ENCODE data around the gene TENM3.

The TENM3 gene

DNA sequence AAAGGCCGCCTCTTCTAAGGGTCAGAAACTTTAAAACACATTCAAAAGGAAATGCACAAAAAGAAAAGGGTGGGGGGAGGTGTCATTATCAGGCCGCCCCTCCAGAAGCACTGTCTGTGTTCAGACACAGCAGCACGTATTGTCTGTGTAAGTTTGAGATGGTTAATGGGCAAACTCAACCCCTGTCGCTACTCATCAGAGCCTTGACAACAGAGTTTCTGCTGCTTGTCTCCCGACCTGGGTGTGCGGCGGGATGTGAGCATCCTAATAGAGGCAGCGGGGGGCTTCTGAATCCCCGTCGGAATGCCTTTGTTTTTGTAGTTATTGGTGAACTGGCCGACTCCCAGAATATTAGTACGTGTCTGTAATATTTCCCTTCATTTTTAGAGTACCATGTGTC, 515.1 kb downstream of the TENM3 start:
- no peak for DNase-seq

DNA sequence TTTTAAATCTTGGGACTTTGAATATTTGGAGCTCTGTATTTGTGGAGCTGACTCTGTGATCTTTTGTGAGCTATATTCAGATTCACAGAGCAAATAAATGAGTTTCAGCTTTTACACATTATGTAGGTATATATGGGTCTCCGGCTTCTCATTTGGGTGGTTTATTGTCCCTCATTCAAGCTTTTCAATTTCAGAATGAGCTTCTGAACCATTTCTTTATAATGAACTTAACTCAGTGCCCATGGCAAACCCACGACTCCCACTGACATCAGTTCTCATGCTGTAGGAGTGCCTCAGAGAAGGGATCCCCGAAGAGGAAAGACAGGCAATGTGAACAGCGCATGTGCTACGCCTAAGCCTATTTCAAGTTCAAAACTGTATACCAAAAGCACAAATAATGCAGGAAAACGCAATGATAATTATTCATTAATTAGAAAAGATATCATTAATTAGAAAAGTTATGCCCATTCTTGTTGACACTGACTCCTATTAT, 517.4 kb downstream of the TENM3 start:
- no peak for DNase-seq

DNA sequence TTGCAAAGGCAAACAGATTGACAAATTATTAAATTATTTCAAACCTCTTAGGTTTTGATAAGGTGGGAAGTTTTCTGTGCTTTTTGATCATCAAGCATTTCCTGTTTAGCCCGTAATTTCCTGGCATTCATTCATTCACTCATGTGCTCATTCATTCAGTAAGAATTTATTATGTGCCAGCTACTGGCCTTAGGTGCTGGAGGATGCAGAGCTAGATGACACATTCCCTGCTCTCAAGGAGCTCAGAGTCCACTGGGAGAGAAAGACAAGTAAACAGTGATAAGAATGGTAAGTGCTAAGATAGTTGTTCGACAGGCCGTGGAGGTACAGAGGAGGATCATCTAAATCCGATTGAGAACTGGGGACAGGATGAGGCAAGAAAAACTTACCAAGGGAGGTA, 520.9 kb downstream of the TENM3 start:
- no peak for DNase-seq

DNA sequence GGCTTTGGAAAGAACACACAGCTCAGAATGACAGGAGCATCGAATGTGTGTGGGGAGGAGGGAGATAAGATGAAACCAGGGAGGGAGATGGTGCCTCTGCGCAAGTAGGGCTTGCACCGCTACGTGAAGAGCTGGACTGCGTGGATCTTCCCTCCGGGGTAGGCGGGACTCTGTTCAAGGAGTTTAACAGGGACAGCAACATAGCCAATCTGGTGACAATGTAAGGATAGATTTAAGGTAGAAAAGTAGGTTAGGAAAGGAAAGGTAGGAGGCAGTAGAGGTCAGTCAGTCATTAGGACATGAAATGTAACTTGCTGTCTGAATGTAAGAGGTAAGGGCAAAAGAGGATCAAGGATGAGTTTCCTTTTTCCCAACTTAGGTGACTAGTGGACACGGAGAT, 521.4 kb downstream of the TENM3 start:
- DNase-seq: no peak

DNA sequence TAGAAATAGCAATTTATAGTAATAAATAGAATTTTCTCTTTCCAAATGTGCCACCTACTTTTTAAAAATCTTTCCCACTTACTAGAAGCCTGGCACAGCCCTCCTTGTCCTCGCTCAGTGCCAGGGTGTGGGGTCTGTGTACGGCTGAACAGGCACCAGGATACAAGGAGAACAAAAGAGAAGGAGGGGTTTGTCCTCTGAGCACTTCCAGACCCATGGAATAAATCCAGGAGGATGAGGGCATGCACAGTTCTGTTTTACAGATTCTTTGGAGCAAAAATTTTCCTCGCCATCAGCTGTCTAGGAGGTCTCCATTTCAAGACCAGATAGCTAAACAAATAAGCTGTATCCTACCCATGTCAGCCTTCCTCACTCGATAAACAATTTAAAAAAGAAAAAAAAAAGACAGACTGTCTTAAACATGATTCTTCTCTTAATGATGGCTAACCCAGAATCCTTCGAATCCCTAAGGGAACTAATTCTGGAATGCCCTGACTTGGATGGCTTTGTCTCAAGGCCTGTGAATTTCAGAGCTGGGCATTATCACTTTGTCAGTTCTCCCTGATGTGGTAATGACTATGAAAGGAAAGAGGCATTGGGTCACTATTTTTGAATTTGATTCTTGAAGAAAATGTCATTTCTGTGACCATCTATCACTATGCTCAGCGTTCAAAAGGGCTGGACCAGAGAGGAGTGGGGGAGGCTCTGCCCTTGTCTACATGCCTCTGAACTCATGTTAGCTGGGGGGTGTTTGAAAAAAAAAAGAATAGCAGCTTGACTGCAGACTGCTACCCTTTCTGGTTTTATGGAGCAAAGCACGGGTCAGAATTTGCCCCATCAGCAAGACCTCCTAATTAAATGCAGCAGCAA, 523.0 kb downstream of the TENM3 start:
- no peak for DNase-seq

DNA sequence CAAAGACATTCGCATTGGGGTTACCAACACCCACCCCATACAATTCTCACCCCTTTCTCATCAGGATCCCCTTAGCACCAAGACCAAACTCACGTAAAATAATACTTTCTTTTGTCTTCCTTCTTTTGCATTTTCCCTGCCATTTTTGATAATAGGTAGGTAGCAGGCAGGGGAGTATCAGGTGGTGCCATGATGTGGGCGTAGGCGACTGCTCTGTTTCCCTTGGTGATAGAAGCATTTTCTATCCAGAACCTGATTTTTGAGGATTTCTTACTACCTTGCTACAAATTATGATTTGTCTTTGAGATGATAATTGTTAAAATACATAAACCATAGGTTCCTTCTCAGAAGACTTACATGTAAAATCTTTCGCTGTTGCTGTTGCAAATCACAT, 523.7 kb downstream of the TENM3 start:
- DNase-seq: no peak

DNA sequence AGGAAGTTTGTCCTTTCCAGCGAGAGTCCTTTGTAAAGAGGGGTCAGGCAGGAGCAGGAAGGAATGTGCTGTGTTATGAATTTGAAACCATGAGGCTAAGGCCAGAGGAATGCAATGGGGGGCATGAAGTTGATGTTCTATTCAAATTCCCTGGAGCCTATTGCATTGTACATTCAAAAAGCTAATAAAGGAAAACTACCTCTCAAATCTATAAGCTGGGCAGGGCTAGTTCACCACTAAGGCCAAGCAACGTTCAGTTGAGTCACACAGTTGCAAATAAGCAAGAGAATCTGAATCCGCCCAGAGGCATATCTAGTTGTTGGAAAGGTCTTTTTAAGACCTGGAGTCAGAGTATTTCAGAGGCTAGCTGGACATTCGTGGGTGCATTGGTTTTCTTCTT, 525.6 kb downstream of the TENM3 start:
- no peak for DNase-seq

DNA sequence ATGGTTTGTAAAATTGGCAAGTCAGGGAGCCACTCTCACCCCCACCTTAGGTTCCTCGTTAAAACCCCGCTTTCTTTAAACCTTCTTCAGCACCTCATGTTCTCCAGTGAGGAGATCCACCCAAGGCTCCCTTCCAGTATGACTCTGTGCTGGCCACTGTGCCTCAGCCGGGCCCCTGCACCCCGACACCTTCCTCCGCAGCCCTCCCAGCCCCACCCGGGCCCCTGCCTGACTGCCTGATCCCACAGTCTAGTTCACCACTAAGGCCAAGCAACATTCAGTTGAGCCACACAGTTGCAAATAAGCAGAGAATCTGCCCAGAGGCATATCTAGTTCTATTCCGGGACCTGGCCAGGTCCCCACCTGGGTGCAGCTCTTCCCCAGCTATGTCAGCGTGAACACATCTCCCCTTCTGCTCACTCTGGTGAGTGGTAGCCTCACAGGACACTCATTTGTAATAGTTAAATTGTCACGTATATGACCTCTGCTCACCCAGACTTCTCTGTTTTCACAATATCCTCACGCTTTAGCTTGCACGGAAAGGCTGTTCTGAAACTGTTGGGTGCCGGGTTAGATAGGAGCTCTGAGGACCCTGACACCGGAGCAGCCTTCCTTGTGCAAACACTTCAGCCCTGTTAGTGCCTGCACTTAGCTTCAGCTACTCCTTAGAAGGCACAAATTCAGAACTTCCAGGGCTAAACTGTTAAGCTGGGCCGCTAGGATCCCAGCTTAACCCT, 527.2 kb downstream of the TENM3 start:
- no peak for DNase-seq

DNA sequence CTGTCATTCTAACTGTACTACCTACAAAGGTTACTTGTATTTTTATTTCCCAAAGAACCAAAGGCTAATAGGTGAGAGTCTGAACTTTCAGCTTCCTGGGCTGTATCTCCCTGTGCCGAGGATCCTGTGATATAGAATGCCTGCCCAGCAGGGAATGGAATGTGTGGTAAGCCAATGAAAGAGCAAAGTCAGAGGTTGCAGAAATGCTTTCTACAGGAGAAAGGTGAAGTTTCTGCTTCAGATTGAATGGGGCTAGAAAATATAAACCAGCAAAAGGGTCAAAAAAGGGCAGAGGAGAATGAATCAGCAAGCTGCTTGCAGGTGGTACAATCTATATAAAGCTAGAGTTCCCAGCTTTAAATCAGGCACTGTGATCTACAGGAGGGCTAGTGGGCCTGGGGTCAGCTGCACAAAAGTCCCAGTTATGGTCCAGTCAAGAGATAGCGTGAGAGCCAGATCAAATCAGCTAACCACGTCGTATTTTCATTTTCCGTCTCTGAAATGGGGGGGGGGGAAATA, 527.9 kb downstream of the TENM3 start:
- no peak for DNase-seq

DNA sequence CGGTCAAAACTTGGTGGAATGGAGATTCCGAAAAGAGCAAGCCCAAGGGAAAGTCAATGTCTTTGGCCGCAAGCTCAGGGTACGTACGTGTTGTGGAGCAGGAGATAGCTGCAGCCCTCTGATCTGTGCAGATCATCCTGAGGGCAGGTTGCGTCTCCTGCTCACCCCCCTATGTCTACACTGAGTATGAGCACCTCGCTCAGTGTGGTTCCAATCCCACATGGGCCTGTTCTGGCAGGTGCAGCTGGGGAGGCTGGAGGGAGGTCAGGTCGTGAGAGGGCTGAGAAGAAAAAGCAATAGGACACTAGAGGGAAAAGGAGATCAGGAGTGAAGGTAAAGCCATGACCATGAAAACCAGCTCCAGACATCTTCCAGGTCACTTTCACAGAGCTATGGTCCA, 531.9 kb downstream of the TENM3 start:
- no peak for DNase-seq

DNA sequence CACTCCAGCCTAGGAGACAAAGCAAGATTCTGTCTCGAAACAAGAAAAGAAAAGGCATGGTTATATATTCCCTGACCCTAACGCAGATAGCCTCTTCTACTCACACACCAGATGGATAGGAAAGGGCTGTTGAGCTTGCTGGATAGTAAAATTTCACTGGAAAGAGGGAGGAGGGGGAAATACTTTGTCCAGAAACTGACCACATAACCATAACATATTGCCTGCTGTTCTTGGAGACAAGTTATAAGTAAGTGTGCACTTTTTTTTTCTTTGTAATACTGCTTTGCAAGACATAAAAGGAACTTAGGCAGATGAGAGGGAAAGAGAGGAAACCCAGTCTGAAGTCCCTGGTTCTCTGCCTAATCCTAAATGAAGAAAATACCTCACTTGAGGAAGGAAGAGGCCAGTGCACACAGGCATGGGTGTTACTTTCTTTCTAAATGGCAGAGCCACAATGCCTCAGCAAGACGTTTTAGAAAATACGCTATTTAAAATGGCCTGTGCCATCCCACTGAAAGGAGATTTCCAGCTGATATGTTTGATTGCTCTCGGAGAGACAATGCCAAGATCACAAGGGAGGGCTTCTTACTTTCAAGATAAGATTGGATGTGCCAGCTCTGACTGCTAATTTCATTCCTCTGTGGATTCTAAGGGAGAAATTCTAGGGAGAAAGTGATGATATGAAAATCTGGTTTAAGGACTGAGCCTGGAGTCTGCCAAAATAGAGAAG, 533.3 kb downstream of the TENM3 start:
- DNase-seq: no peak

DNA sequence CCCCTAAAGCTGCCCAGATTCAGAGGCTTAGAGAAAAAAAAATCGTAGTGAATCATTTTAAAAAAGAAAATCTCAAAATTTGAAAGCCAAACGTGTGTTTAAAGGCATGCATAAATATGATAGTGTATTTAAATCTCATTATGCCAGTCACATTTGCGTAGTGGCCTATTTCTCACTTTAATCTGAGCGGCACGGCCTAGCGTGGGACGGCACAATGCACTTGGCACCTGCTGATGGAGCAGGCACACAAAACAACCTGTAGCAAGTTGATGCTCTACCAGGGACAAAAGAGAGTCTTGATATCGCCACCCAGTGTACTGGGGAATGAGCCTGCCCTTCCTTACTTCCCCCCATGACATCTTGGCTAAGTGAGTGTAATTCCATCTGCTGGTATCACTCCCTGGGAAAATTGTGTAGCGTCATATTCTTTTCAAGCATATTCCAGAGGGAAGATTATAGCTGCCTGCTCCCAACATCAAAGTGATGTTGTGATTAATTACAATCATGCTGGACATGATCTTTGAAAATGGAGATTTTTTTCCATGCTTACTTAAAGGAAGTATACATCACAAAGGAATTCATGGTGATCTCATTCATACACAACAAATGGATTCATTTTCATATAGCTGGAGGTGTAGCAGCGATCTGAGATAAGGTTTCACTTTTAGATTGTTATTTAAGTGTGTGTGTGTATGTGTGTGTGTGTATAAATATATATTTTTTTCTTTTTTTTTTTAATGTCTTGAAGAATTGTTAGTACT, 535.2 kb downstream of the TENM3 start:
- no peak for DNase-seq

DNA sequence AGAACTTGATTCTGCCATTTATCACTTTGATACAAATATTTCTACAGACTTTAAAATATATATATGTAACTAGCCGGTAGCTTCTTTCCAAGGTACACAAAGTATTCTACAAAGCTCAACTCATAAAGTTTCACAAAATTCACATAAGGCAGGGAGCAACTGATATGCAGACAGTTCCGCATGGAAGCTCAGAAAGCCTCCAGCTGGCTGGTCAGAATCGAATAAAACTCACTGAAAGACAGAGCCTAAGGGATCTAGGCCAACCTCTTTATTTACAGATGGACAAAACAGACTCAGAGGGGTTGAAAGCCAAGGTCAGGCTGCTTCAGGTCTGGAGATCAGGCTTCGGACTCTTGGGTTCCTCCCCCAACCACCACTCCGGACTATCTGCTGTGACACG, 543.8 kb downstream of the TENM3 start:
- DNase-seq: no peak

DNA sequence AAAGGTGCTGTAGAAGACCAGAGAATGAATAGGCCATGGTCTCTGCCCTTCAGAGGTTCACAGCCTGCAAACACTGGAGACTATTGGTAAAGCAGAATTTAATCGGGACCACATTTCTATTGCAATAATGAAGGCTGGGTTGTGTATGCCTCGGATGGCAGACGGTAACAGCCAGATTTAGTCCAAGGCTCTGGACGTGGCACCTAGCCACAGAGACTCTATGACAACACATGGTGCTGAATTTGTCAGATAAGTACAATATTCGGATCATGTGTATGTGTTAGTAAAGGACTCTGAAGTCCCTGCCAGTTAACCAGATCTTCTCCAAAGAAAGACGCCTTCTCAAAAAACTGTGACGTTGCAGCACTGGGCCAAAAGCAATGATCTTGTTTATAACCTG, 545.0 kb downstream of the TENM3 start:
- DNase-seq: no peak

DNA sequence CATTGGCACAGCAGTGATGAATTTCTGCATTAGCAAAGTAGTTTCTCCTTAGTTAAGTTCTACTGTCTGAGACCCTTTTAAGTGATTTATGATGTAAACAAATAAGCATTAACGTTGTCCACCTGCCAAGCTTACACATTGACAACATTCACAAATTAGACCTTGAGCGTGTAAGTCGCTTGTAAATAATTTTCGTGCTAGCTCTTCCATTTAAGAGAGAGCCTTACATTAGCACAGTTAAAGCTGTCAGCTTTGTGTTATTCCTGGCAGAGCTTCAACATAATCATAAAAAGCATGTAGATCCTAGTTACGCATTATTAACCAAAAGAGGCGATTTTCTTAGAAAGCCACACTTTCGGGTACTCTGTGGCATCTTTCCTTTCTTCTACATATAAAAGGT, 546.3 kb downstream of the TENM3 start:
- DNase-seq: no peak

DNA sequence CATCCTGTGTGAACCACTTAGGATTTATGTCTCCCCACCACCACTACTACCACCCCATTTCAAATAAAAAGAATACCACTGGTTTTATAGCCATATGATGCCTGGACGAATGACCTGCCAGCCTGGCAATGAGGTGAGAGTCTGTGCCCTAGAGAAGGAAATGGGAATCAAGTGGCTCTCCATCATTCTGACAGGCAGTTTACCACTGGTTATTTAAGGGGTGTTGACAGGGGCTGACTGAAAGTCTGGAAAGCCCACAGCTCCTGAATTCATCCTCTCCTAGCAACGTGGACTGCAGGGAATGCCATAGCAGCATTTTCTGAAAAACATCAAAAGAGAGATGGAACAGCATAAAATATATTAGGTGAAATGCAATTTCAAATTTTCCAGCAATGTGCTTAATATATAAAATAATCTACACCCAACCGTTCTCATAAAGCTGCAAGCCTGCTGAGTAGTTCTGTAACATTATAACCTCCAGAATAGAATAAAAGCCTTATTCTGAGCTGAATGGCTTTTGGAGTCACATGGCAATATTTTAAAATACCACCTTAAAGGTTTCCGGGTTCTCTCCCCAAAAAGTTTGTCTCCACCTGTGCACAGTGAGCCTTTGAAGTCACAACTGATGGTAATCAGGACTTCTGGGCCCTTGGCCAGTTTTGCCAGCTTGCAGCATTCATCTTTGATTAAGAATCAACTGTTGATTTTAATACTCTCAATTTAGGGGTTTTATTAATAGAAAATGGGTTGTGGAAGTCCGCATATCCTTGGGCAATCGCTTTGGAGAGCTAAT, 552.4 kb downstream of the TENM3 start:
- DNase-seq: no peak

DNA sequence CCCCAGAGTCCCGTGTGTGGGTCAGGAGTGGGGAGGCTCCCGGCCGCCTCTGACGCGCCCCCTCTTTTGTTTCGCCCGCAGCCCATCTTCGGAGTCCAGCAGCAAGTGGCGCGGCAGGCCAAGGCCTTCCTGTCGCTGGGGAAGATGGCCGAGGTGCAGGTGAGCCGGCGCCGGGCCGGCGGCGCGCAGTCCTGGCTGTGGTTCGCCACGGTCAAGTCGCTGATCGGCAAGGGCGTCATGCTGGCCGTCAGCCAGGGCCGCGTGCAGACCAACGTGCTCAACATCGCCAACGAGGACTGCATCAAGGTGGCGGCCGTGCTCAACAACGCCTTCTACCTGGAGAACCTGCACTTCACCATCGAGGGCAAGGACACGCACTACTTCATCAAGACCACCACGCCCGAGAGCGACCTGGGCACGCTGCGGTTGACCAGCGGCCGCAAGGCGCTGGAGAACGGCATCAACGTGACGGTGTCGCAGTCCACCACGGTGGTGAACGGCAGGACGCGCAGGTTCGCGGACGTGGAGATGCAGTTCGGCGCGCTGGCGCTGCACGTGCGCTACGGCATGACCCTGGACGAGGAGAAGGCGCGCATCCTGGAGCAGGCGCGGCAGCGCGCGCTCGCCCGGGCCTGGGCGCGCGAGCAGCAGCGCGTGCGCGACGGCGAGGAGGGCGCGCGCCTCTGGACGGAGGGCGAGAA, 556.5 kb downstream of the TENM3 start:
- no peak for DNase-seq

DNA sequence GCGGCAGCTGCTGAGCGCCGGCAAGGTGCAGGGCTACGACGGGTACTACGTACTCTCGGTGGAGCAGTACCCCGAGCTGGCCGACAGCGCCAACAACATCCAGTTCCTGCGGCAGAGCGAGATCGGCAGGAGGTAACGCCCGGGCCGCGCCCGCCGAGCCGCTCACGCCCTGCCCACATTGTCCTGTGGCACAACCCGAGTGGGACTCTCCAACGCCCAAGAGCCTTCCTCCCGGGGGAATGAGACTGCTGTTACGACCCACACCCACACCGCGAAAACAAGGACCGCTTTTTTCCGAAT, 557.0 kb downstream of the TENM3 start:
- no peak for DNase-seq

DNA sequence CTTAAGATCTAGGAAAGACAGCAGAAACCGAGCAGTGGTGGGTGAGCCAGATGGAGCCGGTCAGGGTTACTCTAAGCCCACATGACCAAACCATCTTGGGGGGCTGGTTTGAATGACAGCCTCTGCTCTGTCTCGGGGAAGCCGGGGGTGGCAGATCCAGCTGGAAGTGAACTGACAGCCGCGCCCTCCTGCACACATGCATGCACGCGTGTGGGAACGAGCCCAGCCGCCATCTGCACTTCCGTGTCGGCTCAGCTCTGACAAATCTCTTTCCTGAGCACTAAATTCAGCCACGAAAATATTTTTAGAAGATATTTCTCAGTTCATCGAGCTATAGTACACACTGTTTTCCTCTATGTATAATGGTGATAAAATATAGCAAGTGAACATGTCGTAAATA, 558.4 kb downstream of the TENM3 start:
- no peak for DNase-seq

DNA sequence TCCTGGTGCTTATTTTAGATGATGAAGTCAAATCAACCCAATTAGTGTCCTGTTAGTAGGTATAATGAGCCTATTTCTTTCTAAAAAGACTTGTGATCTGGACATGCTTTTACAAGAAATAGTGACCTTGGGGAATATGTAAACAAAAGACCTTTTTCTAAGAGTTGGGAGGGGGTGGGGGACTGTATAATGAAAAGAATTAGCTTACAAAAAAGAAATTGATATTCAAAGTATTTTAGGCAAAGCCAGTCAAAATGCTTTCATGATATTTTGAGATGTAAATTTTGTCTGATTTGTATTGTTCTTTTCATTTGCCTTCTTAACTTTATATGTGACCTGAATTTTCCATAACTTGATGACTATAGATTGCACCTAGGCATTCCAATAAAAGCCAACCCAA, 559.4 kb downstream of the TENM3 start:
- no peak for DNase-seq

DNA sequence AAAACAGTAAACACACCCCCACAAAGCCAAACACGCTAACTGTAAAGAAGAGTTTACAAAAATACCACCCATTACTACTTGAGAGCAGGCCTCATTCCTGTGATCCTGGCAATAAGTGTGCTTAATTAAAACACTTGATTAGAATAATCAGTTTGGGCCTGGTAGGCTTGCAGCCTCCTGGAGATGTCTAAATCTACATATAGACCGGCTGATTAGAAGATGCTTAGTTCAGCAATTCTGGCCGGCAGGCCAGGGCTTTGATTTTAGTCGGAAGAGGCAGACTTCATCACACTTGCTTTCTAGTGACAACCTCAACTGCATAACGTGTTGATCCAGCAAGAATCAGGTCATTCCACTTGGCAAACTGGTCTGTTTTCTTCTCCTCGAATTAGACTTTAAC, 560.0 kb downstream of the TENM3 start:
- DNase-seq: no peak
